ENCODE measurements around the gene DDX1.

DNA sequence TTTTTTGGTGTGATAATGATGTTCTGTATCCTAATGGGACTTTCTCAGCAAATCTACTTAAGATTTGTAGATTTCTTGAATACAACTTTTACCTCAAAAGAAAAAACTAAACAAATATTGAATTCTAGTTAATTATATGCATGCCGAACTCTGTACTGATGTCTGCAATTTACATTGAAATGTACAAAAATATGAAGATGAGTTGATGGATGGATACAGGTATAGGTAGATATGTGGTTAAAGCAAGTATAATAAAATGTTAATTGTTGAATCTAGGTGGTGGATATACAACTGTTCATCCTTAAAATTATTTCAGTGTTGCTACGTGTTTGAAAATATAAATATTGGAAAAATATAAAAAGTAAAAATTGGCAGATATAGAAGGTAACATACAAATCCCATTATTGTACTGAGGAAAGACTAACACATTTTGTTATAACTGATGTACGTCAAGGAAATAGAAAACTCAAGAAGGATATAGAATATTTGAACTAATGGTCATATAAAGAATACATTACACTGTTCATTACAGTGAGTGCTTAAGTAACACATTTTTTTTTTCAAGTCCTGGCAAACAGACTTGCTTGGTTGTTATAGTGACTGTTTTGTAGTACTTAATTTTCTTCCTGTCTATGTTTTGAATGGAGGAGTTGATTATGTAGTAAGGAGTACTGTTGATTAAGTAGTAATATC is 33.8 kb downstream of the DDX1 start:
- TF ChIP-seq, protein P1, sequence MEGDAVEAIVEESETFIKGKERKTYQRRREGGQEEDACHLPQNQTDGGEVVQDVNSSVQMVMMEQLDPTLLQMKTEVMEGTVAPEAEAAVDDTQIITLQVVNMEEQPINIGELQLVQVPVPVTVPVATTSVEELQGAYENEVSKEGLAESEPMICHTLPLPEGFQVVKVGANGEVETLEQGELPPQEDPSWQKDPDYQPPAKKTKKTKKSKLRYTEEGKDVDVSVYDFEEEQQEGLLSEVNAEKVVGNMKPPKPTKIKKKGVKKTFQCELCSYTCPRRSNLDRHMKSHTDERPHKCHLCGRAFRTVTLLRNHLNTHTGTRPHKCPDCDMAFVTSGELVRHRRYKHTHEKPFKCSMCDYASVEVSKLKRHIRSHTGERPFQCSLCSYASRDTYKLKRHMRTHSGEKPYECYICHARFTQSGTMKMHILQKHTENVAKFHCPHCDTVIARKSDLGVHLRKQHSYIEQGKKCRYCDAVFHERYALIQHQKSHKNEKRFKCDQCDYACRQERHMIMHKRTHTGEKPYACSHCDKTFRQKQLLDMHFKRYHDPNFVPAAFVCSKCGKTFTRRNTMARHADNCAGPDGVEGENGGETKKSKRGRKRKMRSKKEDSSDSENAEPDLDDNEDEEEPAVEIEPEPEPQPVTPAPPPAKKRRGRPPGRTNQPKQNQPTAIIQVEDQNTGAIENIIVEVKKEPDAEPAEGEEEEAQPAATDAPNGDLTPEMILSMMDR (IDR thresholded peaks at IDR 0.05) = no peak
- TF ChIP-seq POLR2A (IDR thresholded peaks at IDR 0.05) (no peak), EP300 (IDR thresholded peaks at IDR 0.05) (no peak)

All from ovary (tissue), 3 donors.